Raji (cell line): ENCODE results near the gene MBOAT1.

Source experiments
- POLR2A ChIP-seq: IDR thresholded peaks from 2 replicates; pipeline ENCODE4 v1.6.1; 2011; ENCODE audit warnings: low read depth, low read length, control low read depth; ENCODE audit not compliant: insufficient read depth

The MBOAT1 gene

GRCh38 chr6:20213271-20213798 lies 1.1 kb upstream of the MBOAT1 start:
- no peak for TF ChIP-seq POLR2A

- TF ChIP-seq POLR2A = no peak
Observed at GRCh38 chr6:20211941-20212391, 303 bp downstream of the MBOAT1 start.

- no peak for TF ChIP-seq POLR2A
Observed at GRCh38 chr6:20211037-20211940, 980 bp downstream of the MBOAT1 start.

GRCh38 chr6:20210158-20210557 lies 2.1 kb downstream of the MBOAT1 start:
- no peak for TF ChIP-seq POLR2A

- no peak for TF ChIP-seq POLR2A
Observed at GRCh38 chr6:20208687-20209378, 3.4 kb downstream of the MBOAT1 start.

- TF ChIP-seq POLR2A = no peak
Observed at GRCh38 chr6:20207088-20207418, 5.2 kb downstream of the MBOAT1 start.

- no peak for TF ChIP-seq POLR2A
Observed at GRCh38 chr6:20205722-20206161, 6.5 kb downstream of the MBOAT1 start.

- TF ChIP-seq POLR2A = no peak
Observed at GRCh38 chr6:20204512-20204894, 7.8 kb downstream of the MBOAT1 start.

GRCh38 chr6:20203561-20204511 lies 8.4 kb downstream of the MBOAT1 start:
- TF ChIP-seq POLR2A = no peak

- no peak for TF ChIP-seq POLR2A
Observed at GRCh38 chr6:20202699-20203302, 9.5 kb downstream of the MBOAT1 start.

- no peak for TF ChIP-seq POLR2A
Observed at GRCh38 chr6:20202324-20202658, 10.0 kb downstream of the MBOAT1 start.

GRCh38 chr6:20200761-20201630 lies 11.3 kb downstream of the MBOAT1 start:
- no peak for TF ChIP-seq POLR2A

- TF ChIP-seq POLR2A = no peak
Observed at GRCh38 chr6:20198775-20199174, 13.5 kb downstream of the MBOAT1 start.

GRCh38 chr6:20198156-20198774 lies 14.0 kb downstream of the MBOAT1 start:
- no peak for TF ChIP-seq POLR2A

- TF ChIP-seq POLR2A = no peak
Observed at GRCh38 chr6:20197251-20197650, 15.0 kb downstream of the MBOAT1 start.
